NCI-H1092 treated with DMSO at 0.1 percent for 48 hours (cell line): ENCODE measurements around the gene URI1.

Experiments
- DNase-seq: peaks from one replicate; lab custom pipeline; 2025; lab: John Stamatoyannopoulos, UW

Gene URI1

DNA sequence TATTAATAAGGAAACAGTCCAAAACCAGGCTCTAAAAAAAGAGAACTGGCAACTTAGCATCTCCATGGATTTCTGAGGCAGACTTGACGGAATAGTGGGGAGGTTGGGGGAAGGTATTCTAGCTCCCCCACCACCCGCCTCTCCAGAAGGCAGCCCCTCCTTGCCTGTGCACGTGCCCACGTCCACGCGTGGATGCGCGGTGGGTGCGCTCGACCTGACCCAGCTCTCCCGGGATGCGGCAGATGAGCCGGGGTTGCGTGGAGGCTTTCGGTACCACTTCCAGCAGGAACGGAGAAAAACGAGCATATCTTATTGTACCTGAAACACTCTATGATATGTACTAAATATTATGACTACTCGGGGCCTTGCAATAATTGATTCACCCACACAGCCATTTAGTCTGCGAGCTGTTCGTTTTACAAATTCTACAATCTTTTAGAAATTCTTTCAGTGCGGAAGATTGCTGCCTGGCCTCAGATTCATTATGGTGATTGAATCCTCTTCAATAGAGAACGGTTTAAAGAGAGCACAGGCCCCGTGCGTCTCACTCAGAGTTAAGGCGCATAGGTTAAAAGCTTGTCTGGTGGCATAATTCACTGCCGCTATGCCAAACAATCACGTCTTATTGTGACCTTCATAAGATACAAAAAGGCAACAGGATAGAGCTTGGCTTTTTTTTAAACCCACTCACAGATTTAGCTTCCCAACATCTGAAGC, 117.9 kb downstream of the URI1 start:
- no peak for DNase-seq

- DNase-seq, result no peak
These were observed 118.6 kb downstream of the URI1 start for GRCh38 chr19:30060531-30061222.

DNA sequence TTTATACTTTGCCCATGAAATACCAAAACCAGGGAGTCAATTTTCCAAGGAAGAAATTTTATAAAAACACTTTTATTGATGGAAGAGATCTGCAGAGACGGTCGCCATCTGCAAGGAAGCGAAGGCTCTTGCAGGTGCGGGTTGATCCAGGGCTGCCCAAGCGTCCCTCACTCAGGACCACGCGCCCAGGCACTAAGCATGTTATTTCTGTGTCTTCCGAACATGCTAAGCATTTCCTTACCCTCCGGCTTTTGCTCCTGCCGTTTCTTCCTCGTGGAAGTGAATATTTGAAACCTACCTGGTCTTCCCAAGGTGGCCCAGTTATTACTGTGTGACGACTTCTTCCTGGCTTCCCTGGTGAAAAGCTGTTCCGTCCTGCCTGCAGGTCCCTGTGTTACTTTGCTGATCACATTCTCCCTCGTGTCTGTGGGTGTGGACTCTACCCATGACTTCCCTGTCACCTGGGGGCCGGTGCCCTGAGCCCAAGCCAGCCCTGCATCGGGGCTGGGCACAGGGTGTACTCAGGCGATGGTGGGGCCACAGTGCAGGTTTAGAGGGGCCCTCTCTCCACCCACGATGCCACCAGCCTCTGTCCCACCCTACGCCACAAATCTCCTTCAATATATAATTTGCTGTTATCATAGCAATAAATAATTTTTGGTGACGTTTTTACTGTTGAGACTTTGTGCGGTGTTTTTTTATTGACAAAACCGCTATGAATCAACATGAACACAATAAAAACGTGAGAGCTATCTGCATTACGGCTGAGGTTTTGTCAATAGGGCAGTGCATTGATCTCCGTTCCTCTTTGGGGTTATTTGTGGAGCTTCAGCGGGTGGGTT, 119.4 kb downstream of the URI1 start:
- no peak for DNase-seq

DNA sequence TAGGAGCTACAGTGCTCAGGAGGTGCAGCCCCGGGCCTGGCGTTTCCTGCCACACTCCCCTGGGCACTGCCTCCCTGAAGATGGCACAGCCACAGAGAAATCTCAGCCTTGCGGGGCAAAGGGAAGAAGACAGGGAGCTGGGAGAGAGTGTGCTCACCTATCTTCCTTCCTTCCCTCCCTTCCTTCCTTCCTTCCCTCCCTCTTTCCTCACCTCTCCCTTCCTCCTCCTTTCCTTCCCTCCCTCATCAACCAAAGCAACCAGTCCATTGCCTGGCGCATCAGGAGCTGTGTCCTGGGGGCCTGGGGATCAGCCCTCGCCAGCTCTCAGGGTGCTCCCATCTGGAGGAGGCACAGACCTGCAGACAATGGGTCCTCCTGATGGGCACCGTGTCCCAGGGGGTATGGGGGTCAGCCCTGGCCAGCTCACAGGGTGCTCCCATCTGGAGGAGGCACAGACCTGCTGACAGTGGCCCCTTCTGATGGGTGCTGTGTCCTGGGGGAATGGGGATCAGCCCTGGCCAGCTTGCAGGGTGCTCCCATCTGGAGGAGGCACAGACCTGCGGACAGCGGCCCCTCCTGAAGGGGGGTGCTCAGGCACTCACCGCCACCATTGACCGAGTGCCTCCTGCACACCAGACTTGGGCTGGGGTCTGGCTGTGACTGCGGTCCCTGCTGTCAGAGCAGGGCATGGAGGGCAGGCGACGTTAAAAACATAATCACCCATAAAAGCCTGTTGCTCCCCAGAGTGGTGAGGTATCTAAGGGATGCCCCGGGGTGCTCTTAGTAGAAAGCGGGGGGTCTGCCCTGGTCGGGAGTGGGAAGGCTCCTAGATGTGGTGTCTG, 120.2 kb downstream of the URI1 start:
- DNase-seq, result no peak

DNA sequence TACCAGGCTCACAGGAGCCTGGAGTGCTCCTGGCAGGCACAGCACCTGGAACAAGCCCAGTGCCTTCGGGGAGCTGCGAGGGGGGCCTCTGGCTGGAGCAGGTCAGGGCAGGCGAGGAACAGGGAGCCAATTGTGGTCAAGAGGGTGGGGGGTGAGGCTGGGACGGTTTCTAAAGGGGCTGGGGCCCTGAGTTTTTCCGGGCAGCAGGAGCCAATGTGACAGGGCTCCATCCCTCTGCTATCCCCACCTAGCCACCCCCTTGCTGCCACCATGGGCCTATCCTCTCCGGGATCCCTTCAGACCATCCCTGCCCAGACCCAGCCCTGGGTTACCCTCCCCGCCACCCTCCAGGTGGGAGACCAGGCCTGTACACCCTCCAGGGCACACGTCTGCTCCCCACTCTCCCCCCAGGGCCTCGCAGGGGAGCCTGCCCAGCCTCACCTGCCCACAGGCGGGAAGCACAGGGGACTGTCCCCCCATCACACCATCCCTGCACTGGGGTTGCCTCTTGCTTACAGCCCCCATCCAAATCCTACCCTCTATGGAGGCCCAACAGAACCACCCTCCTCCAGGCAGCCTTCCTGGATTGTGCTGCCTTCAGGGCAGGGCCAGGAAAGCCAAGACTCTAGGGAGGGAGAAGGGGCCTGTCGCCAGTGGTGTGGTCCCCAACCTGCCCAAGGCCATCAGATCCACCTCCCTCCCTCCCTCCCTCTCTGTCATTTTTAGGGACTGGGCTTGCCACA, 121.0 kb downstream of the URI1 start:
- no peak for DNase-seq

- DNase-seq, result no peak
These were observed 121.8 kb downstream of the URI1 start for GRCh38 chr19:30063650-30064347.

GRCh38 chr19:30064348-30064699, 122.3 kb downstream of the URI1 start:
- DNase-seq, result no peak

DNA sequence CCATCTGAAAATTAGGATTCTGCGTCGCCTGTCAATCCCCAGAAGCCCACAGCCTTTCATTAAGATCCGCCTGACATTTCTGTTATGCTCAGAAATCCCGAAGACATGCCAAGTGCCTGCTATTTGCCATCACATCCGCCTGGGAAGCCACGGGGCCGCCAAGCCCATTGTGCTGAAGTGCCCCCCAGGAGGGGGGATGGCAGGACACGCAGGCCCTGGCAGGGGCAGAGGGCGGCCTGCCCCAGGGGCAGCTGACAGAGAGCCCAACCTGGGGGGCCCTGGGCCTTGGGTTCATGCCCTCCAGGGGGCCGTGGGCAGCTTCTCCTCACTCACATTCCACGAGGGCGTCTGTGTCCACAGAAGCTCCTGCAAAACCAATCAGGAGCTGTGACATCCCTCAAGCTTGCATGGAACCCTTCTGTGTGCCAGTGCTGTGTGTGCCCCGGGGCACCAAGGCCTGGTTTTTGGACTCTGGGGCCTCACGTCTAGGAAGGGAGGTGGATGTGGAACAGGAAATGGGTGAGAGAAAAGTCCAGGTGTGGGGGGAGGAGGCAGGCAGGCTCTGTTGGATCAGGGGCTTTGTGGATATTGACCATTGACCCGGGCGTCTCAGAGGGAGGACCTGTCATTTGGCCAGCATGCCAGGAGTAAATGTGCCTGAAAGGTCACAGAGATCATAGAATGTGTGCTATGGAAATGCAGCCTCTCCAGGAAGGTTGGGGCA, 122.9 kb downstream of the URI1 start:
- no peak for DNase-seq

DNA sequence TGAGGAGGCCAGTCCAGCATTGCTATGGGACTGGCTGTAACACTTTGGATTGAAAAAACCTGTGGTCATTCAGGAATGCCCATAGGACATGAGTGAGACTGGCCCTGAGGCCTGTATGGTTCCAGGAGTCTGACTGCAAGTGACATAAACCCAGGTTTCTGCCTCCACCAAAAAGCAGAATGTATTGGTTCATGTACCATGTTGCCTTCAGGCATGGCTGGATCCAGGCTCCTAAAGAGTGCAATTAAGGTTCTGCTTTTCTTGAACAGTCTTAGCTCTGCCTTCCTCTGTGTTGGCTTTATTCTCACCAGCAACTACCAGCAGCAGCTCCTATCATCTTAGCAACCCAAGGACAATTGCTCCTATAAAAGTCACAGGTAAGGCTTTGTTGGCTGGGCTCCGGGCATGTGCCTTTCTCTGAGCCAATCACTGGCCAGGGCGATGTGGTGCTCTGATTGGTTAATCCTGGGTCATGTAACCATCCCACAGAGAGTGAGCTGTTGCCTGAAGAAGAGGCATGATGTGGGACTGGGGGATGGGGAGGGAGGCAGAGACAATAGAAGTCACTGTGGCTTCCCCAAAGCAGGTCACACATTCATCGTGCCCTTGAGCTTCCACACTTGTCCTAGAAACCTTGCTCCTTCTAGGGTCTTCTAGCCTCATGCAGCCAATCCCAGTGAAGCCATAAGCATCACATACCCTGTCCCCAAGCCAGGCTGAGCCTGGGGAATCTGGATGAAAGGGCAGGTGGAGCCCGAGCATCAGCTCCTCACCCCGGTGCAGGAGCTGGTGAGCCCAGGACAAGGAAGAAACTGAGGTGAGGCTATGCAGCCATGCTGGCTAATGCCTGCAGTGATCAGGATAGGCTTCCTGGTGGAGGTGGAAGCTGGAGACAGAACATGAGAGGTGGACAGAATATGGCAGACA, 123.9 kb downstream of the URI1 start:
- no peak for DNase-seq
